GM21619 (cell line): ENCODE data around the gene ACBD7.

Experiments
- ATAC-seq: cut with Tn5 transposase; IDR thresholded peaks from one replicate; pipeline ENCODE4 v1.9.1; 2021; ENCODE audit not compliant: unreplicated experiment

ACBD7 gene

DNA sequence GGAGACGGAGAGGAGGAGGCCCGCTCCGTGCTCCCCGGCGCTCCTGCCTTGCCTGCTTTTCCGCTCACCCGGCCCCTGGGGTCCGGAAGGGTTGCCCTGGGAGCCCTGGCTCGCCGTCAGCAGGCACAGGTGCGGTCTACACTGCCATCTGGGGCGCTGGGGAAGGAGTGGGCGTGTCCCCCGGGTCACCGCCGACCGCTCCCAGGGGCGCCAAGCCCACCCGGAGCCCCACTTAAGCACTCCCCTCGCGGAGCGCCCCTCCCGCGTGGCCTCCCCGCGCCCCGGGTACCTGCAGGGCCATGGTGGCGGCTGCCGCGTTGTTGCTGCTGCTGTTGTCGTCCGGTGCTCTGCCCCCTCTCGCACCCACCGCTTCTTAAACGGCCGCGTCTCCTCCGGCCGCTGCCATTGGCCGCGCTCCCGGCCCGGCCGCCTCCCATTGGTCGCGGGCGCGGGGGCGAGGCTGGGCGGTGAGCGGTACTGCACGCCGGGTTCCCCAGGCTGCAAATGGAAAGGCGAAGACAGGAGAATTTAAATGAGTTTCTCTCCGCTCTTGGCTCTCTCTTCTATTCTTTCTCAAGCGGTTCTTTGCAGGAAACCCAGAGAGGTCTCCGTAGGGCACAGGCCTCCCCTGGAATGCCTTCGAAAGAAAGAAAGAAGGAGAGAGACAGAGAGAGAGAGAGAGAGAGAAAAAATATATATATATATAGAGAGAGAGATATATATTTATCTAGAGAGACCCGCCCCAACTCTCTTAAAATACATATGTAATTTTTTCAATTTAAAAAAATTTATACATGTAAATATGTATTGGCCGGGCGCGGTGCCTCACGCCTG lies at the start of gene ACBD7:
ACBD7 (minus strand) TSS at position 349 of the 834 bp plus-strand sequence; CDS start at position 301, 48 bp downstream.
- peak; percentile 100 for ATAC-seq

DNA sequence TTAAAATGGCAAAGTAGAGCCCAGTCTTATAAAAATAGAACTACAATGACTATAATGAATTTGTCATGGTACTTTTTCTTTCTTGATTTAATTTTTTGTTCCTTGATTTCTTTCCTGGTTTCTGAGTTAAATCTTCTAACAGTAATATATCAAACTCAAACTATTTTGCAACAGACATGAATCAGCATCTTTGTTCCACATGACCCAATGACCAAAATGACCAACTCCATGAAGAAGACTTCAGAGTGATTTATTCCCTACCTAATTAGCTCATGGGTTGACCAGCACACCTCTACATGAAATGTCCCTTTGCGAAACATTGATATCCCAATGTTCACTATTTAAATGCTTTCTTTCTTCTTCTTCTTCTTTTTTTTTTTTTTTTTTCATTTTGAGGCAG lies 49.1 kb upstream of the ACBD7 start:
- ATAC-seq: no peak

DNA sequence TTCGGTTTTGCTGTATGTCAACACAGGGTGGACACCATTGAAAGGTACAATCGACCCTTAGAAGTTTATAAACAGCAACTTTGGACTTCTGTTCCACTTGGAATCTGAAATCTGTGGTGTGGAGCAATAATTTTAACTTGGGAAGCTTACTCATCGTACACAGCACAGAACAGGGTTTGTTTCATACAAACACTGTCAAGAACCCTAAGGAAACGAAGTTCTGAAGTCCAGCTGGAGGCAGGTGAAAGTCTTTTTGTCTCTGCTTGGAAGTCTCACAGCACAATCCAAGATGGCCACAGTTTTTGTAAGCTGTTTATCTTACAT lies 48.4 kb upstream of the ACBD7 start:
- no peak for ATAC-seq

DNA sequence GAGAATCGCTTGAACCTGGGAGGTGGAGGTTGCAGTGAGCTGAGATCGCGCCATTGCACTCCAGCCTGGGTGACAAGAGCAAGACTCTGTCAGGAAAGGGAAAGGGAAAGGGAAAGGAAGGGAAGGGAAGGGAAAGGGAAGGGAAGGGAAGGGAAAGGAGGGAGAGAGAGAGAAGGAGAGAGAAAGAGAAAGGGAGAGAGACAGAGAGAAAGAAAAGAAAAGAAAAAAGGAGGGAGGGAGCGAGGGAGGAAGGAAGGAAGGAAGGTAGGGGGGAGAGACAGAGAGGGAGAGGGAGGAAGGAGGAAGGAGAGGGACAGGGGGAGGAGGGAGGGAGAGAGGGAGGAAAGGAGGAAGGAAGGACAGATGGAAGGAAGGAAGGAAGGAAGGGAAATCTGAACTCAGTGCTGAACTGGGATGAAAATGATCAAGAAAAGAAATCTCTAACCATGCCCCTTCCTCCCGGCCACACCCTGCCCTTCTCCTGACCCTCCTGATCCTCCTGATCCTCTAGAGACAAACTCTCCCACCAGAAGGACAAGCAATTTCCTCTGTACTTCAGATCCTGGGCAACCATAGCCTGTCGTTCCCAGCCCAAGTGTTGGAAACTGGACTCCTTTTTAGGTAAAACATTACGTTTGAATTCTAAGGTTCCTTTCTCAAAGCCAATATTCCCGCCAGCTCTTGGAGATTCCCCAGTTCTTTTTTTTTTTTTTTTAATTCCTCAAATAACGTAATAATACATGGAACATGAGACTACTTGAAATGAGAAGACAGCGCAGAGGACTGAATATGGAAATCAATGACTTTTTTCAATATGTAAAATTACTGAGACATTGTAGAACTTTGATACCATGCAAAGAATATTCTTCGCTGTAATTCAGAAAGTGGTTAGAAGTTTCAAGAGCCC lies 47.8 kb upstream of the ACBD7 start:
- ATAC-seq: no peak

DNA sequence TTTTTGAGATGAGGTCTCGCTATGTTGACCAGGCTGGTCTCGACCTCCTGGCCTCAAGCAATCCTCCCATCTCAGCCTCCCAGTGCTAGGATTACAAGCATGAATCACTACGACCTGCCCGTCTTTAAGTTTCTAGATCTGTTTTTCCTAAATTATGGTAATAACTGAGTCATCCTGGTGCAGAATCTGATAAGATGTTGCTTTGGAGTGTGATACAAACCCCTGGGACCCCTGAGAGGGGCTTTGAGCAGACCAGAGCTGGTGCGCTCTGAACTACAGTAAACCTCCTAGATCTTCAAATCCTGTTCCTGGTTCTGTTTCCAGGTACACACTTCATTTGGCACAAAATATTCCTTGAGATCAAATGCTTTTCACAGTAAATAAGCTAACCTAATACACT lies 42.8 kb upstream of the ACBD7 start:
- no peak for ATAC-seq

DNA sequence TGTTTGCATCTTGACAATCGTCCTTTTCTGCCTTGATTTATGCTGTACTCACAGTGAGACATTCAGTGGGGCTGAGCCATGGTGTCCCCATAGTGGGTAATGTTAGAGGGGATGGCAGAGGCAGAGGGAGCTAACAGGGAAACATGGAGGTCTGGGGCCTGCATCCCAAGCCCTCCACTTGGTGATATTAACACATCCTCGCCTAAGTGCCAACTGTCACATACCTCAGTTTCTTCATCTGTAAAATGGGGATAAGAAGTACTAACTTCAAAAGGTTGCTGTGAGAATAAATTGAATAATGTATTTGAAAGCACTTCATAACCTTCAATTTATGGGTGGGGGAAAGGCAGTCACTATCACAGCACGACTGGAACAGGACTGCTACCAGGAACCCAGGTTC lies 36.3 kb upstream of the ACBD7 start:
- no peak for ATAC-seq

DNA sequence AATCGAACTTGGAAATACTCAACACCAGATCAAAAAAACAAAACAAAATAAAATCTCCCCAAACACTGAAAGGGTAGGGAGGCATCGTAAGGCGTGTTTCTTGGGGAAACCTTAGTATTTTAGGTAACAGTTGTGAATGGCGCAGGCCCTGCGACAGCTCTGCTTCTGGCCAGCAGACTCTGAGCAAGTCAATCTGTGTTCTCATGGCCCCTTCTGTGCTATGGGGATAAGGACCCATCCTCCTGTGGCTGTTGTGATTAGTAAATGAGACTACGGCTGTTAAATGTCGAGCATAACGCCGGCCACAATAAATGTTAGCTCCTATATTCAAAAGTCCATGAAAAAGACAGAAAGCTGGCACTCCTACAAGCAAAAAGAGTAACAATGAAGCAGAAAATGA lies 35.6 kb upstream of the ACBD7 start:
- no peak for ATAC-seq

DNA sequence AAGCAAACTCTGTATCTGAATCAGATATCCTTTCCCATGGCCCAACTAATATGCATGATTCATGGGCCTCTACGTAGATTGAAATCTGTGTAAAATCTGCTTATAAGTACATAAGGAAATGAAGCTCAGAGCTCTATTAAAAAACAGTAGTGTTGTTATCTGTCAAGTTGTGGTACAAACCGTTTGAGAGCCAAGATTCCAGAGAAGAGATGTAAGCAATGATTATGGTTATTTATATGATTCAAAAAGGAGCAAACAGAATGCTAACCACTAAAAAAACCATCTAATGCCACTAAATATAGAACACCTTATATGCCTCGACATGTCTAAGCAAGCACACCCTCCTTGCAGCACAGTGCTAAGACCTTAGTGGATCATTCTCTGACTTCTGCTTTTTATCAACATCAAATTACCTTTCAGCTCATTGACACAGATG lies 35.2 kb upstream of the ACBD7 start:
- ATAC-seq: no peak

DNA sequence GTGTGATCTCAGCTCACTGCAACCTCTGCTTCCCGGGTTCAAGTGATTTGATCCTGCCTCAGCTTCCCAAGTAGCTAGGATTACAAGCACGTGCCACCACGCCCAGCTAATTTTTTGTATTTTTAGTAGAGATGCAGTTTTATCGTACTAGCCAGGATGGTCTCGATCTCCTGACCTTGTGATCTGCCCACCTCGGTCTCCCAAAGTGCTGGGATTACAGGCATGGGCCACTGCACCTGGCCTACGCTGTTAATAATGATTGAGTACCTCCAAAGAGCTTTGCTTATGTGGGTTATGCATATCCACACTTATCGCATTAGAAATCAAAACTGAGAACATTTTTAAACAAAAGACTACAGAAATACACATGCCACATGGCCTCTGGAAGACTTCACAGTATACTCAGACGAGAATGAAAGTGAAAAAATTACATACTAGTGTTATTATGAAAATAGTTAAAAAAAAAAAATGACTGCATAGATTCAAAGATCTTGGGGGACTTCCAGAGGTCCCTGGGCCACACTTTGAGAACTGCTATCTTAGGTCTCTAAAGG lies 34.0 kb upstream of the ACBD7 start:
- peak; percentile 95 for ATAC-seq

DNA sequence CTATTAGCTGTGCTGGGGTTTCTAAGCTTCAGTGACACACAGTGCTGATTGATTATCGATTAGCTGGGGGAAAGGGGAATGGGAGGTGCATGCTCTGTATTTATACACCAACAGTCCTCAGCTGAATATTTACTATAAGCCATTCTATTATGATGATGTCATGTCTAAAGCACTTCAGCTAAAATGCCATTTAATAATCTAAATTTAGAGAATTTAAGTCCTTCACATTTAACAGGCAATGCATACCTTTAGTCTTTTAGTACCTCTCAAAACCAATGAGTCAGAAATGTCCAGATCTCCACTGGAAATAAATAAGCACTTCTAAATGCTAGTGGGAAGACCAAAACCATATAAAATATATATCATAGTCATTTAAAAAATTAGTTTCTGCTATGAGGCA lies 33.1 kb upstream of the ACBD7 start:
- ATAC-seq: no peak

DNA sequence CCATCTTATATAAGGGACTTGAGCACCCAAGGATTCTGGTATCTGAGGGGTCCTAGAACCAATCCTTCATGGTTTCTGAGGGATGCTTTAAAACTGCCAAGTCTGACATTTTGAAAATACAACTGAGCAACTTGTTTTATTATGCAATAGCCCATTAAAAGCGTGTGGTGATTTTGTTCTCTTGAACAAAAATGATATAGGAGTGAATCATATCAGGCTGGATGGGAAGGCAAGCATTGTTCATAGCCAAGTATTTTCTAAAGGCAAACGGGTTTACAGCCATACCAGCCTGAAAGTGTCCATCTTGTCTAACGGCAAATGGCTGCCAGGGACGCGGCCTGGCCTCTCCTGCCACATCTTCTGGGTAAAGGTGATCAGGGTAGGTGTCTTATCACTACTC lies 31.9 kb upstream of the ACBD7 start:
- no peak for ATAC-seq

DNA sequence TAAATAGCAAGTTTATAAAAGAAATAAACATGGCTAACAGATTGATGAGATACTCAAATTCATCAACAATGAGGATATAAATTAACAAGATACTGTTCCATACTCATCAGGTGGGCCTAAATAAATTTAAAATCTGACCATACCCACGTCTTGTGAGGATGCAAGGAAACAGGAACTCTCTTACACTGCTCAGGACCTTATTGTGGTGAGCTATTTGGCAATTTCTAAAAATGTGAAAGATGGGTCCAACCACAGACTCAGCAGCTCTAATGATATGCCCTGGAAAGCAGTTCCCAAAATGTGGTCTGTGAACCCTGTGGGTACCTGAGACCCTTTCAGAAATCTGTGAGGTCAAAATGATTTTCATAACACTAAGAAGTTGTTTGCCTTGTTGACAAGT lies 30.0 kb upstream of the ACBD7 start:
- ATAC-seq: no peak

DNA sequence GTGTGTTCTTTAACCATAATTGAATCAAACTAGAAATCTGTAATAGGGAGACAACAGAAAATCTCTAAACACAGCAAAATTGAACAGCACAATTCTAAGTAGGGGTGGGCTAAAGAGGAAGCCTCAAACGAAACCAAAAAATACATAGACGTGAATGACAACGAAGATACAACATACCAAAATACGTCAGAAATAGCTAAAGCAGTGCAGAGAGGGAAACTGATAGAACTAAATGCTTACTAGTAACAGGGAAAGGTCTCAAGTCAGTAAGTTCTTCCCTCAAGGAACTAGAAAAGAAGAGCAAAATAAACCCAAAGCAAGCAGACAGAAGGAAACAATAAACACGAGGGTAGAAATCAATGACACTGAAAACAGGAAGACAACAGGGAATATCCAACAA lies 27.6 kb upstream of the ACBD7 start:
- no peak for ATAC-seq

DNA sequence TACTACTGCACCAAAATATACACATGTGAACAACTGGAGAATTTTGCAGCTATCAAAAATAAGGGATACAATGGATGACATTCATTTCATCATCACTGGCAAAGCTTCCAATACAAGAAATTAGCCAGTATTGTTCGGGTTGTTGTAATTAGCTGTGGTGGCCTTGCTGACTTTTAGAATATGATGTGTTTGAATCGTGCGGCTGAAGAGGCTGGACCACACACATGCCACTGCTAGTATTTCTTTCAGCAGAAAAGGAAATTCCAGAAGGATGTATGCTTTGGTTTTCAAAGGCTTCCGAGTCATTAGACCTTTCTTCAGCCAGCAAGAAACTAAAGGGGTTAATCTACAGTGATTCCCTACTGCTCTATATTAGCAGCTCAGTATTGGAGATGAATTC lies 25.2 kb upstream of the ACBD7 start:
- no peak for ATAC-seq

DNA sequence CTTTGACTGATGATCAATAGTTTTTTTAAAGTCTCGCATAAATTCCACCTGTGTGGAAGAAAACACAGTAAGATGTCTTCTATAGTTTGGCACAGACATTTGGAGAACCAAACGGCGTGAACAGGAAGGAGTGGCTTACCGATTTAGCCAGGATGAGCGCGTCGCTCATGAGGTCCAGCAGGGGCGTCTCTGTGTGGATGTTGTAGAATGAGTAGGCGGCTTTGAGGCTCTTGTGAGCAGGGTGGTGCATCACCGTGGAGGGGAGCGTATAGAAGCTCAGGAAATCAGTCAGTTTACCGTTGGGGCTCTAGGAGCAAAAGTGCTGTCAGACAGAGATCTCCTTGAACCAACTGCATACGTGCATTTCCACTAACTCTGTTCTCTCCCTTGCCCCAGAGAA lies 24.1 kb upstream of the ACBD7 start:
- ATAC-seq: no peak

DNA sequence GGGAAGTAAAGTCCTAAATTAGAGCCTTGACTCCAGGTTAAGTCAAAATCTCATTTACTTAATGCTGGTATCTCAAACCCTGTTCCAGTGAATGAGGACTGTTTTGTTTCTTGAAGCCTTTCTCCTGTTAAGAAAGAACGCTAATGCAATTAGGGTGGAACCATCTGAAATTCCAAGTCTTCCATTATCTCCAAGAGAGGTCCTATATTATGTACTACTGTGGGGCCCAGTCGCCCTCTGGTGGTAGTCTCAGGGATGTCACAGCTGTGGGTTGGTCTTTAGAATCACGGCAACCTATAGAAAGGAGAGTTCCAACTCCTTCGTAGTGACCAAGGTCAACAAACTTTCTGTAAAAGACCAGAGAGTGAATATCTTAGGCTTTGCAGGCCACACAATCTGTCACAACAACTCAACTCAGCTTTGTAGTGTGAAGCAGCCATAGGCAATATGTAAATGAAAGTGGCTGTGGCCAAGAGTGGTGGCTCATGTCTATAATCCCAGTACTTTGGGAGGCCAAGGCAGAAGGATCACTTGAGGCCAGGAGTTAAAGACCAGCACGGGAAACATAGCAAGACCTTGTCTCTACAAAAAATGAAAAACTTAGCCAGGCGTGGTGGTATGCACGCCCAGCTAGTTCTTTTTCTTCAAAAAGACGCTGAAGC lies 17.9 kb upstream of the ACBD7 start:
- peak; percentile 89 for ATAC-seq

DNA sequence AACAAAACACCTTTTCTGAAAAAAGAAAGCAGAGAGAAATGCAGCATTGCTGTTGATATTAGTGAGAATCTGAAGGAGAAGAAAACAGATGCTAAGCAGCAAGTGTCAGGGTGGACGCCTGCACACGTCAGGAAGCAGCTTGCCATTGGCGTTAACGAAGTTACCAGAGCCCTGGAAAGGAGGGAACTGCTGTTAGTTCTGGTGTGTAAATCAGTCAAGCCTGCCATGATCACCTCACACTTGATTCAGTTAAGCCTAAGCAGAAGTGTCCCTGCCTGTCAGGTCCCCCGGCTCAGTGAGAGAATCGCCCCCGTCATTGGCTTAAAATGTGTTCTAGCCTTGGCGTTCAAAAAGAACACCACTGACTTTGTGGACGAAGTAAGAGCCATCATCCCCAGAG lies 14.9 kb upstream of the ACBD7 start:
- ATAC-seq: no peak

DNA sequence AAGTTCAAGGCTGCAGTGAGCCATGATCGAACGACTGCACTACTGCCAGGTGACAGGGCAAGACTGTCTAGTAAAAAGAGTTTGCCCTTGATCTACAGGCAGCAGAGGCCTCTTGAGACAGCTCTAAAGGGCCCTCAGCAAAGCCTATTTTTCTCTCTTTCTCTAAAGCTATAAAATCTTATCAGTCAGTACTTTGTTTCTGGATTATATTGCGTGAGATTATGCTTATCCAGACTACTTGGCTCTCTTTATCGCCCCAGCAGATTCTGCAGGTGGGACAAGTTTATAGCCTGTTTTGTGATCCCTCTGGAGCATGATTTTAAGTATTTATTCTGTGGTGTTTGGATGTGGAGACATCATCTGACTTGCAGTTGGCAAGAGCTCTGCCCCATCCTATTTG lies 11.3 kb upstream of the ACBD7 start:
- ATAC-seq: no peak

DNA sequence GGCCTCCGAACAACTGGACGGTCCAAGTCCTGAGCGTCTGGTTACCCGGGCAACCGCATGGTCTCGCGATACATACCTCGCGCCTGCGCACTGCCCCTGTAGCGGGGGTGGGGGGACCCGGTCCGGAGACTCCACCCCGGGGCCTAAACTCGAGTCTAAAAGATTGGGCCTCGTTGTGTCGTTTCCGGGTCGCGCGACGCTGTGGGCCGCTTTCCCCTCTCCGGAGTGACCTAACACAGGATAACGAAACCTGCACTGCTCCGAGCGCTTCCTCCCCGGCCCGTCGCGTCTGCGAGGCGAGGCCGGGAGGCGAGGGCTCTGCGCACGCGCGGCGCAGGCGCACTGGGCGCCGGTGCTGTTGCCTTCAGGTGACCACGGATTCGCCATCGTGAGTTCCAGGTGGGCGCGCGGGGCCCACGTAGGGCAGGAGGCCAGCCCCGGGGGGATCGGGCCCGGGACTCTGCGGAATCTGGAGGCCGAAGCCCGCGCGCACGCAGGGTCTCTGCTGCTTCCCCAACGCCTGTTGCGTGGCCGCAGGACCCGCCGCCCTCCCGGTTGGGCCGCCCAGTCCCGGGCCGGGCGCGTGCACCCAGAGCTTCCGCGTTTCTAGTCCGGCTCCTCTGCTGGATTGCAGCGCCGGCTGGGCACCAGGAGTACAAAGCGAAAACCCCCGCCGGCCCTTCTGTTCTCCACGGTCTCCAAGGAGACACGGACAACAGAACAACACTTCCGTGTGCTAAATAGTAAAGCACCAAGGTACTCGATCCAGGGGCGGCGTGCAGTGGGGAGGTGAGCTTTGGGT lies 8.6 kb upstream of the ACBD7 start, which contains the start of gene RPP38:
RPP38 (plus strand) TSS at position 345 of the 802 bp plus-strand sequence. CDS start 5,960 bp downstream, outside the sequence.
- ATAC-seq: peak; percentile 82

DNA sequence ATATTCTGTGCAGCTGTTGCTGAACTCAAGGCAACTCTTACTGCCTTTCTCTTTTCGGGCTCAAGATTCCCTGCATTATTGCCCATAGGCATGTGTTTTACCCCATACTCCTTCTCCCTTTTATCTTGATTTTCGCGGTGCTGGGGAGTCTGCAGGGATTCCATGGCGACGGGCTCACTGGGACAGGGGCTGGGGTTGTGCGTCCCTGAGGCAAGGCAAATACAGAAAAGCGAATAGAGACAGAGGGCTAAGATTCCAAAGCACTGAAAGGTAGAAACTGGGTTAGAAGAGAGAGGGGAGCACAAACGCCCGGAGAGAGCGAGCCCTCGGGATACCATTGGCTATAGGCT lies 8.1 kb upstream of the ACBD7 start:
- ATAC-seq: peak; percentile 11
